B cell (primary cell): ENCODE measurements around the gene TENM4. TPM values are rescaled to one million over a fixed set of nuclear protein-coding genes. Genes with fewer than 3 reads are reported as not detected.
"Not testable (repeated sequence)": the region's sequence is repeated elsewhere in the genome, so short reads cannot be mapped to it uniquely, and the experiment has no call there.

Experiments
- ATAC-seq: fragments of 200-7000 bp; cut with Tn5 transposase; one replicate; pipeline ENCODE4 v1.10.0; 2021; ENCODE audit warnings: low read depth, mild to moderate bottlenecking, moderate number of reproducible peaks, moderate library complexity
- CTCF ChIA-PET: fragments of 350-600 bp; sonication (Branson Sonifier 250); formaldehyde crosslinking; loops from one replicate; lab custom pipeline; 2021; ENCODE audit warnings: antibody characterized with exemption, inconsistent platforms; lab: Charles Lee
- POLR2A ChIA-PET: fragments of 350-600 bp; sonication (Branson Sonifier 250); formaldehyde crosslinking; loops from one replicate; lab custom pipeline; 2021; ENCODE audit warnings: antibody characterized with exemption; lab: Charles Lee
- DNase-seq: peaks from one replicate; pipeline ENCODE4 v3.0.0; 2013
- H2AFZ ChIP-seq: 2 replicates; pipeline ENCODE4 v1.6.1; 2012; ENCODE audit warnings: mild to moderate bottlenecking, low read depth, low read length; ENCODE audit not compliant: insufficient read depth, poor library complexity, severe bottlenecking
- H3K27ac ChIP-seq, 2 donors: 1 replicate in 1 of 2; 2 replicates in 1 of 2; pipeline ENCODE4 v1.5.1; 2012 to 2013; ENCODE audit warnings: low read length in 2 of 2, mild to moderate bottlenecking in 2 of 2, moderate library complexity in 1 of 2
- H3K27me3 ChIP-seq, 4 experiments: fragments of 200-600 bp in 1 of 4; sonication (generic) in 1 of 4; replicated peaks in 1 of 4; 1 replicate in 2 of 4; 2 replicates in 2 of 4; pipeline versions ENCODE4 v1.6.1 to v1.7.0; 2013 to 2016; ENCODE audit warnings: low read length in 3 of 4, mild to moderate bottlenecking in 2 of 4, mixed read lengths in 1 of 4, moderate library complexity in 1 of 4; ENCODE audit not compliant: insufficient read depth in 4 of 4, control insufficient read depth in 3 of 4; ENCODE audit errors: control extremely low read depth in 1 of 4
- H3K36me3 ChIP-seq, 2 experiments: replicated peaks in 1 of 2; 1 replicate in 1 of 2; 2 replicates in 1 of 2; pipeline versions ENCODE4 v1.6.1 to v1.7.1; 2013; ENCODE audit warnings: low read length in 1 of 2; ENCODE audit not compliant: insufficient read depth in 2 of 2, control insufficient read depth in 1 of 2; ENCODE audit errors: control extremely low read depth in 1 of 2, extremely low read depth in 1 of 2
- H3K4me1 ChIP-seq, 2 donors: fragments of 200-600 bp in 1 of 2; sonication (generic) in 1 of 2; 1 replicate in 1 of 2; 2 replicates in 1 of 2; pipeline versions ENCODE4 v1.5.1 to v1.6.1; 2013 to 2017; ENCODE audit warnings: low read length in 2 of 2; ENCODE audit not compliant: control insufficient read depth in 2 of 2, insufficient read depth in 2 of 2
- H3K4me2 ChIP-seq: replicated peaks from 2 replicates; pipeline ENCODE3; 2012; ENCODE audit warnings: mild to moderate bottlenecking, low read depth, low read length; ENCODE audit not compliant: poor library complexity, severe bottlenecking
- H3K4me3 ChIP-seq, 5 experiments: fragments of 200-600 bp in 1 of 5; sonication (generic) in 1 of 5; 1 replicate in 3 of 5; 2 replicates in 2 of 5; pipeline versions ENCODE4 v1.5.1 to v1.7.0; 2011 to 2016; ENCODE audit warnings: low read length in 4 of 5, mild to moderate bottlenecking in 4 of 5, low read depth in 2 of 5, control low read depth in 1 of 5, moderate library complexity in 1 of 5; ENCODE audit not compliant: insufficient read depth in 1 of 5; ENCODE audit errors: control extremely low read depth in 1 of 5, extremely low read depth in 1 of 5
- H3K79me2 ChIP-seq: fragments of 200-600 bp; sonication (generic); one replicate; pipeline ENCODE4 v1.6.0; 2016; ENCODE audit warnings: low read length; ENCODE audit not compliant: control insufficient read depth, insufficient read depth
- H3K9ac ChIP-seq: fragments of 200-600 bp; sonication (generic); 2 replicates; pipeline ENCODE4 v1.6.1; 2017; ENCODE audit warnings: mild to moderate bottlenecking, low read length, moderate library complexity
- H3K9me3 ChIP-seq, 3 donors: one replicate each; pipeline versions ENCODE4 v1.6.1 to v1.7.1; 2013; ENCODE audit warnings: low read length in 2 of 3; ENCODE audit not compliant: control insufficient read depth in 2 of 3, insufficient read depth in 1 of 3; ENCODE audit errors: control extremely low read depth in 1 of 3
- H4K20me1 ChIP-seq: 2 replicates; pipeline ENCODE4 v1.6.0; 2012; ENCODE audit warnings: mild to moderate bottlenecking, low read length; ENCODE audit not compliant: insufficient read depth, control insufficient read depth, poor library complexity, severe bottlenecking
- H3K27ac Mint-ChIP-seq: one replicate; pipeline ENCODE4 v1.8.0; 2021; ENCODE audit warnings: mixed read lengths
- H3K27me3 Mint-ChIP-seq: one replicate; pipeline ENCODE4 v1.8.0; 2021; ENCODE audit warnings: mixed read lengths
- H3K4me1 Mint-ChIP-seq: one replicate; pipeline ENCODE4 v1.8.0; 2021; ENCODE audit warnings: mixed read lengths
- H3K4me3 Mint-ChIP-seq: one replicate; pipeline ENCODE4 v1.8.0; 2021; ENCODE audit warnings: mixed read lengths
- H3K9me3 Mint-ChIP-seq: one replicate; pipeline ENCODE4 v1.8.0; 2022; ENCODE audit warnings: mixed read lengths; ENCODE audit not compliant: insufficient read depth
- EZH2 ChIP-seq: IDR thresholded peaks from 2 replicates; pipeline ENCODE4 v1.6.1; 2012; ENCODE audit warnings: borderline replicate concordance, low read depth, mild to moderate bottlenecking, moderate library complexity, low read length; ENCODE audit not compliant: insufficient read depth, poor library complexity, severe bottlenecking
- WGBS: methylation state at CpG from one replicate; pipeline ENCODE4 v1.1.5; 2013; ENCODE audit warnings: missing lambda C conversion rate; ENCODE audit not compliant: insufficient coverage; 5-methylcytosine and 5-hydroxymethylcytosine counted together
- intact Hi-C: fragments of 100-400 bp; cut with micrococcal nuclease; formaldehyde crosslinking; loops from one replicate; pipeline ENCODE4 v1.10.0; 2022
- polyA plus RNA-seq: library from polyadenylated mRNA; depleted of rRNA; stranded (reverse); fragments of >200 nt; gene quantifications from 2 replicates; pipeline ENCODE4 v1.2.3, GENCODE V29; 2012
- total RNA-seq, 2 donors: library from RNA; stranded (reverse); fragments of 120-200 nt in 1 of 2; gene quantifications; 1 replicate in 1 of 2; 2 replicates in 1 of 2; pipeline versions ENCODE4 v1.2.3 to v1.2.4, GENCODE V29; 2013 to 2022
- TF ChIP-seq, protein P1 (sequence below): fragments of 200-600 bp; IDR thresholded peaks from one replicate; pipeline ENCODE4 v1.8.0; 2022; ENCODE audit warnings: antibody characterized with exemption, mild to moderate bottlenecking

Gene TENM4
- total and polyA plus RNA-seq, 2 donors (not counting 1 experiment from before 2014, with no cell fraction given): 0.09 to 5.7 TPM

DNA sequence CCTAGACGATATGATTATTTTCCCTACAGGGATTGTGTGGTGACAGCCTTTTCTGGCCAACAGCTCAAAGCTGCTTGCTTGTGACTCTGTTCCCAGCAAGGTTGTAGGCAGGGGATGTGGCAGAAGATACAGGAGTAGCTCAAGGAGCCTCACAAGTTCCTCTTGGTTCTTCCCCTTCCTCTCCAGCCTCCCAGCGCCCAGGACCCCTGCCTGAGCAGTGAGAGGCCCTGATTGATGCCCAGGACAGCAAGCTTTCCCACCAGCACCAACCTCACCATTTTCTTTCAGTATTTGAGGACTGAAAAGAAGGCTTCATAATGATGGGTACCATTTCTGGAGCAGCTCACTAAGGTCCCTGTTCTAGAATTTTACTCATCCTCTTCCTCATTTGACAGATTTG is 248.0 kb downstream of the TENM4 start:
- Histone ChIP-seq H3K36me3 (no peaks in the 10 kb centered on the region), H2AFZ (no peak overlapping the region), H3K79me2 (no peaks in the 10 kb centered on the region), H3K27ac (no peak overlapping the region), H3K4me3 (no peak overlapping the region), H3K9ac (no peak overlapping the region), H3K4me2 (no peak overlapping the region), H3K9me3 (peaks cover 0 to 9% (median 0%) of the 10 kb centered on the region in 3 donors), H3K27me3 (no peaks in the 10 kb centered on the region), H3K4me1 (no peaks in the 10 kb centered on the region), H4K20me1 (no peaks in the 10 kb centered on the region)
- ChIA-PET POLR2A (no interaction called here), CTCF (no interaction called here)
- H3K4me3 Mint-ChIP-seq: no peak overlapping the region
- TF ChIP-seq EZH2: no peak
- TF ChIP-seq, protein P1, sequence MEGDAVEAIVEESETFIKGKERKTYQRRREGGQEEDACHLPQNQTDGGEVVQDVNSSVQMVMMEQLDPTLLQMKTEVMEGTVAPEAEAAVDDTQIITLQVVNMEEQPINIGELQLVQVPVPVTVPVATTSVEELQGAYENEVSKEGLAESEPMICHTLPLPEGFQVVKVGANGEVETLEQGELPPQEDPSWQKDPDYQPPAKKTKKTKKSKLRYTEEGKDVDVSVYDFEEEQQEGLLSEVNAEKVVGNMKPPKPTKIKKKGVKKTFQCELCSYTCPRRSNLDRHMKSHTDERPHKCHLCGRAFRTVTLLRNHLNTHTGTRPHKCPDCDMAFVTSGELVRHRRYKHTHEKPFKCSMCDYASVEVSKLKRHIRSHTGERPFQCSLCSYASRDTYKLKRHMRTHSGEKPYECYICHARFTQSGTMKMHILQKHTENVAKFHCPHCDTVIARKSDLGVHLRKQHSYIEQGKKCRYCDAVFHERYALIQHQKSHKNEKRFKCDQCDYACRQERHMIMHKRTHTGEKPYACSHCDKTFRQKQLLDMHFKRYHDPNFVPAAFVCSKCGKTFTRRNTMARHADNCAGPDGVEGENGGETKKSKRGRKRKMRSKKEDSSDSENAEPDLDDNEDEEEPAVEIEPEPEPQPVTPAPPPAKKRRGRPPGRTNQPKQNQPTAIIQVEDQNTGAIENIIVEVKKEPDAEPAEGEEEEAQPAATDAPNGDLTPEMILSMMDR: no peak
- H3K9me3 Mint-ChIP-seq: no peaks in the 10 kb centered on the region
- no CpG with 5 or more reads among the region's 2 CpGs for WGBS
- DNase-seq (no peak), ATAC-seq (no peak)
- H3K27ac Mint-ChIP-seq: no peak overlapping the region
- H3K27me3 Mint-ChIP-seq: no peaks in the 10 kb centered on the region
- intact Hi-C loops: no loop called here
- H3K4me1 Mint-ChIP-seq: no peaks in the 10 kb centered on the region

DNA sequence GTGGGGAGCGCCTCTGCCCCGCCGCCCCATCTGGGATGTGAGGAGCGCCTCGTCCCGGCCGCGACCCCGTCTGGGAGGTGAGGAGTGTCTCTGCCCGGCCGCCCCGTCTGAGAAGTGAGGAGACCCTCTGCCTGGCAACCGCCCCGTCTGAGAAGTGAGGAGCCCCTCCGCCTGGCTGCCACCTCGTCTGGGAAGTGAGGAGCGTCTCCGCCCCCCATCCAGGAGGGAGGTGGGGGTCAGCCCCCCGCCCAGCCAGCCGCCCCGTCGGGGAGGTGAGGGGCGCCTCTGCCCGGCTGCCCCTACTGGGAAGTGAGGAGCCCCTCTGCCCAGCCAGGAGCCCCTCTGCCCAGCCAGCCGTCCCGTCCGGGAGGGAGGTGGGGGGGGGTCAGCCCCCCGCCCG is 249.1 kb downstream of the TENM4 start:
- H2AFZ ChIP-seq, H3K36me3 ChIP-seq, intact Hi-C loops, H3K79me2 ChIP-seq, DNase-seq, H3K9me3 Mint-ChIP-seq, ATAC-seq, H3K9me3 ChIP-seq, H3K27ac ChIP-seq, CTCF ChIA-PET, H3K4me1 Mint-ChIP-seq, H3K9ac ChIP-seq, H3K27ac Mint-ChIP-seq, H3K4me1 ChIP-seq, POLR2A ChIA-PET, H4K20me1 ChIP-seq, H3K4me3 ChIP-seq, H3K27me3 ChIP-seq, H3K4me3 Mint-ChIP-seq, H3K27me3 Mint-ChIP-seq, H3K4me2 ChIP-seq: not testable (repeated sequence)
- WGBS: 98% methylated on average over 14 of the region's 29 CpGs

DNA sequence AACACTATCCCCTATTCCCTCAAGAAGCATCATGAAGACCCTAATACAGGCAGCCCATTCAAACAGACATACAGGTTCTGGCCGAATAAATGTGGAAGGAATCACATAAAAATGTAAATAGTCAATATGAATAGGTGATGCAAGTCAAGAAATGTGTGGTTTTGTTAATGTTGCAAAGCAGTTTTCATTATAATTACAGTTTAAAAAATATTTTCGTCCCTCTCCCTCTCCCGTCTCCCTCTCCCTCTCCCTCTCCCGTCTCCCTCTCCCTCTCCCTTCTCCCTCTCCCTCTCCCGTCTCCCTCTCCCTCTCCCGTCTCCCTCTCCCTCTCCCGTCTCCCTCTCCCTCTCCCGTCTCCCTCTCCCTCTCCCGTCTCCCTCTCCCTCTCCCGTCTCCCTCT is 250.3 kb downstream of the TENM4 start:
- CTCF ChIA-PET, H3K4me3 ChIP-seq, H2AFZ ChIP-seq, H3K4me1 ChIP-seq, H3K27me3 Mint-ChIP-seq, H3K27ac Mint-ChIP-seq, H3K4me2 ChIP-seq, H3K4me1 Mint-ChIP-seq, H3K27ac ChIP-seq, H3K9me3 ChIP-seq, H3K9me3 Mint-ChIP-seq, POLR2A ChIA-PET, H4K20me1 ChIP-seq, intact Hi-C loops, H3K36me3 ChIP-seq, H3K27me3 ChIP-seq, H3K4me3 Mint-ChIP-seq, DNase-seq, ATAC-seq, H3K9ac ChIP-seq, H3K79me2 ChIP-seq: not testable (repeated sequence)
- no CpG with 5 or more reads among the region's 10 CpGs for WGBS
